CD4-positive, alpha-beta T cell treated with Interleukin-6 for 4 hours (primary cell): ENCODE measurements around the gene ATP6V0C.

Source experiments
- DNase-seq: peaks from one replicate; pipeline ENCODE4 v3.0.0-alpha.2; 2020; ENCODE audit warnings: mixed read lengths

ATP6V0C gene

DNA sequence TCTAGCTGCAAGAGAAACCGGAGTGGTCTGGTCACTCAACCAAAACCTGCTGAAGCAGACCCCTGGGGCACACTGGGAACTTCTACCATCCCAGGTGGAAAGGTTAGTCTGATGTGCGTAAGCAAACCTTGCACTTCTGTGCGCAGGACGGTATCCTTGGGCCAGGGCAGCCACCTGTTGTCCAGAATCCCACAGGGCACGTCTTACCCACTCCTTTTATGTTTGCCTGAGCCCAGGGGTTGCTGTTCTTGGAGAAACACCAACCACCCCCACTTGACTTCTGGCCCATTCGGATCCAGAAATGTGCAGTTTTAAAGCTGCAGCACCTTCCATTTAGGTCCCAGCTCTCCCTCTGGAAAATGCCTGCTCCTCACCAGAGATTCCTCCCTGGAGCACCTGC lies 20.1 kb upstream of the ATP6V0C start:
- no peak for DNase-seq

DNA sequence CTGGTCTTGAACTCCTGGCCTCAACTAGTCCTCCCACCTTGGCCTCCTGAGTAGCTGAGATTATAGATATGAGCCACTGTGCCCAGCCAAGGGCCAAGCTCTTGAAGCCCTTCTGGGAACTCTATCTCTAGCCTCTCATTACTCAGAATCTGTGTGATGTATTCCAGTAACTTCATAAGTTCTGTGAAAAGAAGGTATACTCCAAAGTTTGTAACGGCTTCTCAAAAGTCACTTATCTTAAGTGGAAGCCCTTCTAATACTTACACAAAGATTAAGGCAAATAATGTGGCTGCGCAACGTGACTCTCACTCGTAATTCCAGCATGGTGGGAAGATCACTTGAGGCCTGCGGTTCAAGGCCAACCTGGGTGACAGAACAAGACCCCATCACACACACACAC lies 19.1 kb upstream of the ATP6V0C start:
- no peak for DNase-seq

DNA sequence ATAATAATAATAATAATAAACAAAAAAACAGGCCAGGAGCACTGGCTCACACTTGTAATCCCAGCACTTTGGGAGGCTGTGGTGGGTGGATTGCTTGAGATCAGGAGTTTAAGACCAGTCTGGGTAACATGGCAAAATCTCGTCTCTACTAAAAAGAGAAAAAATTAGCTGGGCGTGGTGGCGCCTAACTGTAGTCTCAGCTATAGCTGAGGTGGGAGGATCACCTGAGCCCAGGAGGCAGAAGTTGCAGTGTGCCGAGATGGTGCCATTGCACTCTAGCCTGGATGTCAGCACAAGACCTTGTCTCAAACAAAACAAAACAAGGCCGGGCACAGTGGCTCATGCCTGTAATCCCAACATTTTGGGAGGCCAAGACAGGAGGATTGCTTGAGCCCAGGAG lies 18.7 kb upstream of the ATP6V0C start:
- no peak for DNase-seq

- no peak for DNase-seq
Observed at GRCh38 chr16:2496223-2497115, 17.3 kb upstream of the ATP6V0C start.

DNA sequence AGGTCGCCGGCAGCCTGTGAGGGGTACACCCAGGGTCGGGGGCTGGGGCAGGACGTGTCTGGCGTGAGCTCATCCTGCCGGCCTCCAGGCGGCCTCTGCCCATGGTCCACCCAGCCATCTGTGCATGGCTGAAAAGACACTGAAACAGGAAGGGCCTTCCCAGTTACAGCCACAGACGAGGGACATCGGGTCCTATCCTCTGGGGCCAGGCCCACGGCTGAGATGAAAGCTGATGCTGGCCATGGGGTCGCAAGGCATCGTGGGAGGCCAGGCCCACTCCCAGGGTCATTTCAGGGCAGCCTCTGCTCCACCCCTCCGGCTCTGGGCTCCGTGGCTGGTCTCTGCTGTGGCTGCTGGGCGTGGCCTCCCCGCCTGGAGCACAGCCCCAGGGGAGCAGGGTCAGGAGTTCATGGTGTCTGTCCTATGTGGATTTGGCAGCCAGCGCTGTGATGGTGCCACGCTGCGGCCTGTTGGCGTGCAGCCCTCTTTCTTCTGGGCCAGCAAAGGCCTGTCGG lies 16.6 kb upstream of the ATP6V0C start:
- no peak for DNase-seq

GRCh38 chr16:2497695-2498484 lies 15.9 kb upstream of the ATP6V0C start:
- no peak for DNase-seq

GRCh38 chr16:2498531-2499253 lies 15.1 kb upstream of the ATP6V0C start:
- DNase-seq, result no peak

DNA sequence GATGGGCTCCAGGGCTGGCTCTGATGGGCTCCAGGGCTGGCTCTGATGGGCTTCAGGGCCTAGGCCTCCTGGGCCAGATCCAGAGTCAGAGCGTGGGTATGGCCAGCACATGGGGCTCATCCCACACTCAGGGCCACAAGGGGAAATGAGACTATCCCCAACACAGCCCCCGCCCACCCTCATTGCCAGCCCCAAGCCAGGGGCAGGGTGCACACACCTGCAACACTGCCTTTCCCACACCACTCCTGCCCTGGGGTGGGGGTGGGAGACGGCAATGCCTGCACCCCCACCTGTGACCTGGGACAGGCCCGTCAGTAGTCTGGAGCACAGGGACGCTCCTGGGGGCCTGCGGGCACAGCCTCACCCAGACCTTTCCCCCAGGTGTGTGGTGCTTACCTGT lies 14.3 kb upstream of the ATP6V0C start:
- DNase-seq, result no peak

GRCh38 chr16:2499890-2500429 lies 13.8 kb upstream of the ATP6V0C start:
- DNase-seq, result no peak

DNA sequence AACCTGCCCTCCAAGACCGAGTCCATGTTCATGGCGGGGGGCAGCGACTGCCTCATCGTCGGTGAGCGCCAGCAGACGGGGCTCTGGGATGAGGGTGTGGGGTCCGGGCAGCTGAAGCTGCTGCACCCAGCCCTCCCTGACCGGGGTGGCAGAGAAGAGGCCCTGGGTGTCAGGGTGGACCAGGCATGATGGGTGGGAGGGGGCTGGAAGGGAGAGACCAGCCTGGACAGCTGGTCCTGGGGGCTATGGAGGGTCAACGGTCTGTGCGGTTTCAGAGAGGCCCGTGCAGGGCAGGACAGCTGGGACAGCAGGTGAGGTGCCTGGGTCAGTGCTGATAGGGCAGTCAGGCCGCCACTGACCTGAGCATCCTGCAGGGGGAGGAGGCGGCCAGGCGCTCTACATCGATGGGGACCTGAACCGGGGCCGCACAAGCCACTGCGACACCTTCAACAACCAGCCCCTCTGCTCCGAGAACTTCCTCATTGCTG lies 13.3 kb upstream of the ATP6V0C start:
- DNase-seq, result no peak

- peak; percentile 83 for DNase-seq
Observed at GRCh38 chr16:2500918-2501750, 12.6 kb upstream of the ATP6V0C start.

DNA sequence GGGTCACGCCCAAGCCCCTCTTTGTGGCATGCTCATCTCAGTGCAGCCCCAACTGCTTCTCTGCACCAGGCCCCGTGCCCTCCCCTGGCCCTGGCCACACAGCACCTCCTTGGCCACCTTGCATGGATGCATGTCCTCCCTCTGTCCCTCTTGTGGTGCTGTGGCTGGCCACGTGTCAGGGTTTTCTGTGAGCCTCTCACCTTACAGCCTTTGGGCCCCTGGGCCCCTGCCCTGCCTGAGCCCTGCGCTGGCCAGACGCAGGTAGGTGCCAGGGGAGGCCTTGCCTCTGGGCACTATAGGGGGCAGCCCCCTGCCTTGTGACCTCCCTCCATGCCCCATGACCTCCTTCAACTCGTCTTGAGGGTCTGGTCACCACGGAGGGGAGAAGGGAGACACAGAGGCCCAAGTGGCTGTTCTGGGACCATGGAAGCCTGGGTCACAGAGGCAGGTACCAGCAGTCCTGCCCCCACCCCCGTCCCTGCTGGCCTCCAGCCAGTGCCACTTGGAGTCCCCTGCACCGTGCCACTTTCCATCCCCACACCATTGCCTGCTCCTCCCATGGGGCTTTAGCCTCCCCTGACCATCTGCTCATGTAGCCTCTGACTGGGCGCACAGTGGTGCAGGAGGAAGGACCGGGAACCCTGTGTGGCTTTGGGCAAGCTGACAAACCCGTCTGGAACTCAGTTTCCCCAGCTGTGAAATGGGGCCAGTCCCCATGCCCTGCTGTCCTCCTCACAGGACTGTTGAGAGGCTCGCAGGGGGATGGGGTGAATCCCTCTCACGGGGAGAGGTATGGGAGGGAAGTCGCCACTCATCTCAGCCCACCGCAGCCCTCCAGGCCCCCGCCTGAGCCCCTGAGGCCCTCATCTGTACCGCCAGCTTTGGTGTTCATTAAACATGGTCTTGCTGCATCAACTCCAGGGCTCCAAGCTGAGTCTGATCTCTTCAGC lies 11.5 kb upstream of the ATP6V0C start:
- DNase-seq, result no peak

DNA sequence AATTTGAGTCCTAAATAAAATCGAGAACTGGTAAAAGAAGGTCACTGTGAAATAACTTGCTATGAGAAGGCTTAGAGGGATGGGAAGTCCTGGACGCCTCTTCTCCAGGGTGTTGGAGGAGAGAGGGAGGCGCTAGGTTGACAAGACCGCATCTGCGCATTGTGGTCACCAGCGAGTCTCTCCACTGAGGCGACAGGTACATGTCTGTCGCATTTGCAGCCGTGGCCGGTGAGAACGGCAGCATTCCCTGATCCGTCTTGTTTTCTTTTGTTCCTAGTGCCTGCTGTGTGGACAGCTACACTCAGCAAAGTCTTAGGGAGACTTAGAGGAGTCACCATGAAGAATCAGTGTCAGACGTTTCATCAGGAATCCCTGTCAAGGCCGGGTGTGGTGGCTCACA lies 8.1 kb upstream of the ATP6V0C start:
- DNase-seq, result no peak

DNA sequence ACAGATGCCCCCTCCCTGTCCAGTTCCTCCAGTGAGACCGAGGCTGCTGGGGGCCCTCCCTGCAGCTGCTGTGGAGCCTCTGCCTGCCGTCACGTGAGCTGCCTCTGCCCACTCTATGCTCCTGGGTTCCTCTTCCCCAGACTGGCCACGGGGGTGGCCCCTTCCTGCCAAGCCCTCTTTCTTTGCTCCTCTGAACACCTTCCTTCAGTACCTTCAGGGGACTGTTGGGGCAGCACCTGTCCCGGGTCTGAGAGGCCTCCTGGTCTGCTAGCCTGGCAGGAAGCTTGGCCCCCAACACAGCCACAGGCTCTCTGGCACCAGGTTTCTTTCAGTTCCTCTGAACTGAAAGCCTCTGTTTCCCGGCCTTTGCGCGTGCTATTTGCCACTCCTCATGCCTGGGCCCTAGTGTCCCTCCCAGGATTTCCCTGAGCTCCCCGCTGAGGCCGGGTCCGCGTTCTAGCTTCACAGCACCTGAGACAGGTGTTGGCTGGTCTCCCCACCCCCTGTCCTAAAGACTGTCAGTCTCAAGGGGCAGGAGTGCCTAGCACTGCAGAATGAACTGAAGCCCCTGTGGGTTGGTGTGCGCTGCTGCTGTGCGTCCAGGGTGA lies 6.6 kb upstream of the ATP6V0C start:
- DNase-seq, result no peak

- DNase-seq, result no peak
Observed at GRCh38 chr16:2507665-2508064, 6.1 kb upstream of the ATP6V0C start.

- DNase-seq, result no peak
Observed at GRCh38 chr16:2508722-2509400, 4.9 kb upstream of the ATP6V0C start.

GRCh38 chr16:2511128-2511800 lies 2.5 kb upstream of the ATP6V0C start:
- no peak for DNase-seq

- DNase-seq, result no peak
Observed at GRCh38 chr16:2511996-2512734, 1.6 kb upstream of the ATP6V0C start.
